Measurements from ENCODE around the gene ANKRD24.
"Not testable (repeated sequence)": the region's sequence is repeated elsewhere in the genome, so short reads cannot be mapped to it uniquely, and the experiment has no call there.

The ANKRD24 gene

DNA sequence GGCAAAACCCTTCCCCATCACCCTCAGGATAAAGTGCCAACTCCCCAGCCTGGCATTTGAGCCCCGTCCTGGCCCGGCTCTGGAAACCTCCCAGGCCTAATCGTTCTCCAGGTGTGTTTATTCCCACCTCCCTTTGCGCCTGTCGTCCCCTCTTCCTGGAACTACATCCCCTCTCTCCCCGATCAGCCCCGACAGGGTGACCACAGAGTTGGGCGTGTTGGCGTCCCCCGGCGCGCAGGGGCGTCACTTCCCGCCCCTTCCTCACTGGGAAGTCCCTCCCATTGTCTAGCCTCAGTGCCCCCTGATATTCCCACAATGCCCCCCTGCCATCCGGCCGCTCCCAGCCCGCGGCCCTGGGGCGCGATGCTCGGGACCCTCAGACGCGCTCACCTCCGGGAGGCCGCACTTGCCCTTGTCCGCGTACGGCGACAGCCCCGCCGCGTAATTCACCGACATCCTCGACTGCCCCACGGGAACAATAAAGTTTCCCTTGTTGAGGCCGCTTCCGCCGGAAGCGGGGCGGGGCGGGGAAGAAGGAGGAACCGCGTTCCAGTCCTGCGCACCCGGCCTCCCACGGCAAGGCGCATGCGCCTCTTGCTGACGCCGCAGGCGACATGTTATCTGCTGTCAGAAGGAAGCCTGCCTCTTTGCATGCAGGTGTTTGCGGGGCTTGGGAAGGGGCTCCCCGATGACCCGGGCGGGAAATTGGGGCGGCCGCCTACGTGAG, at the start of gene ANKRD24, which contains the start of gene SIRT6:
Gene ANKRD24, plus strand, starts transcription at position 606 of the 727 bp plus-strand sequence. CDS start 3,737 bp downstream, outside the sequence.
Gene SIRT6, minus strand, starts transcription at position 480 of the 727 bp plus-strand sequence. Its CDS starts 24 bp downstream, at position 456.
- peak; percentile 95 for DNase-seq (ENCODE audit: low spot score)

DNA sequence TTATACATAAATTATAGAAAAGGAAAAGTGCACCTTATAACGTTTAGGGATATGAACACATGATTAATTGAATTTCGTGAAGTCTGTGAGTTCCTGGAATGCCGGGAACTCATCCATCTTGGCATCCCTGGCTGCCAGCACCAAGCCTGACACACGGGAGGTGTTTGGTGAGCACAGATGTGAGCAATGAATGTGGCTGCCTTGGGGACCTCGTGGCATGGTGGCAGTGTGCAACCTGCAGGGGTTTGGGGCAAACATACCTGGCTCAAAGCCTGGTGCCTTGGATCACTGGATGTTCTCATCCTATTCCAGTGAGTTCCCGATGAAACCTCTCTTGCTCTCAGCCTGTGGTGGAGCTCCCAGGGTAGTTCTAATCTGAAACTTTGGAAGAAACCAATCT, 48.1 kb upstream of the ANKRD24 start:
- no peak for DNase-seq (ENCODE audit: low spot score)

DNA sequence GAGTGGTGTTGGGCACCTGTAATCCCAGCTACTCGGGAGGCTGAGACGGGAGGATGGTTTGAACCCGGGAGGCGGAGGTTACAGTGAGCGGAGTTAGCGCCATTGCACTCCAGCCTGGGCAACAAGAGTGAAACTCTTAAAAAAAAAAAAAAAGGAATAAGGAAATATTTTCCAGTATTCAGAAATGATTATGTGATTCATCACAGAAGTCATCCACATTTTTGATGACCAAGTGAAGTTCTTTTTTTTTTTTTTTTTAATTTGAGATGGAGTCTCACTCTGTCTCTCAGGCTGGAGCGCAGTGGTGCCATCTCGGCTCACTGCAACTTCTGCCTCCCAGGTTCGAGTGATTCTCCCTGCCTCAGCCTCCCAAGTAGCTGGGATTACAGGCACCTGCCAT, 47.1 kb upstream of the ANKRD24 start:
- not testable (repeated sequence) for DNase-seq (ENCODE audit: low spot score)

DNA sequence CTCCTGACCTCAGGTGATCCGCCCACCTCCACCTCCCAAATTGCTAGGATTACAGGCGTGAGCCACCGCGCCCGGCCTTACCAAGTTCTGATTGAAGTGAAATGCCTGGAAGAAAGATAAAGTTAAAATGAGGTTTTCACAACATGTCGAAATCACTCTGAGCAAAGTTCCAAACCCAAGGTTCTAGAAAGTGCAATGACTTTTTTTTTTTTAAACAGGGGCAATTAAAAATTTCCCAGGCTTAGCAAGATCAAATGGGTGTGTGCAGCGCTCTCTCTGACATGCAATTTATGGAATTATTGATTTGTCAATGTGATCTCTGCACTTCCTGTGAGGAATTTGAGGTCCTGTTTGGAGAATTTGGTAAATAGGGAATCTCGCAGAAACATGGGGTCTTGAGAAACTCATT, 45.8 kb upstream of the ANKRD24 start:
- no peak for DNase-seq (ENCODE audit: low spot score)

DNA sequence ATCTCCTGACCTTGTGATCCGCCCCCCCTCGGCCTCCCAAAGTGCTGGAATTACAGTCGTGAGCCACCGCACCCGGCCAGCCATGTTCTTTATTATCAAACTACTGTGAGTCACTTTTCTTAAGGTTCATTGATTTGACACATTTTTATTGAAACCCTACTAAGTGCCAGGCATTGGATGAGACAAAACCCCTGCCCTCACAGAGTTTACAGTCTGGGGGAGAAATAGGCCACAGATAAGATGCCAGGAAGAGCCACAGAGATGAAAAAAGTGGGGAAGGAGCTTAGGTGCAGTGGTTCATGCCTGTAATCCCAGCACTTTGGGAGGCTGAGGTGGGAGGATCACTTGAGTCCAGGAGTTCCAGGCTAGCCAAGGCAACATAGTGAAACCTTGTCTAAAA, 44.0 kb upstream of the ANKRD24 start:
- no peak for DNase-seq (ENCODE audit: low spot score)

DNA sequence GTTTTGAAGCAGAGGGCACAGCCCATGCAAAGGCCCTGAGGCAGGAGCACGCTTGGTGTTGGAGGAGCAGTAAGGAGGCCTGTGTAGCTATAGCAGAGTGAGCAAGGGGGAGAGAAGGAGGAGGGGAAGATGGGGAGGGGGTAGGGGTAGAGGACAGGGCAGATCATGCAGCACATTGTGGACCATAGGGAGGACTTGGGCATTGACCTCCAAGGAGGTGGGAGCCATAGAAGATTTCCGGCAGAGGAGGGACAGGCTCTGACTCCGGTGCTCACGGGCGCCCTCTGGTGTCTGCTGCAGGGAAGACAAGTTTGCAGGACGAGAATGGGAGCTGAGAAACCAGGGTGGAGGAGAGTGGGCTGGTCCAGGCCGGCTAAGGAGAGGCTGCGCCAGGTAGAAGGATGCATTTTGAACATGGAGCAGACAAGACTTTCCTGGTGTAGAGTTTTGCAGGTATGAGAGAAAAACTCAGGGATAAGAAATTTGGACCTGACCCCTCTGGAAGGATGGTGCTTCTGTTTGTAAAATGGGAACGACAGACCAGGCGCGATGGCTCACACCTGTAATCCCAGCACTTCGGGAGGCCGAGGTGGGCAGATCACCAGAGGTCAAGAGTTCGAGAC, 42.8 kb upstream of the ANKRD24 start:
- peak; percentile 62 for DNase-seq (ENCODE audit: low spot score)

DNA sequence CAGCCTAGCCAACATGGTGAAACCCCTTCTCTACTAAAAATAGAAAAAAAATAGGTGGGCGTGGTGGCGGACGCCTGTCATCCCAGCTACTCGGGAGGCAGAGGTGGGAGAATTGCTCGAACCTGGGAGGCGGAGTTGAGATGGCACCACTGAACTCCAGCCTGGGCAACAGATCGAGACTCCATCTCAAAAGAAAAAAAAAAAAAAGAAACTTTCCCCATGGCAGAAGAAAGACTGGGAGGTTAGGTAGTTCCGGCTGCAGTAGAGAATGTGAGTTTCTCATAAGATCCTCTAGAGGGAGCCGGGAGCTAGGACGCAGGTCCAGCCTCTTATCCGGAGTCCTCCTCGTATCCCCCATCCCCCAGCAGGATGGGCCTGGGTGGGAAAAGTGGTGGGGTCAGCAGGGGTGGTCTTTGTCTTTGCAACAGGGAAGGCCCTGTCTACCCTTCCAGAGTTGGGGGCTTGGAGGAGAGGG, 42.2 kb upstream of the ANKRD24 start:
- DNase-seq (ENCODE audit: low spot score) = peak; percentile 75

DNA sequence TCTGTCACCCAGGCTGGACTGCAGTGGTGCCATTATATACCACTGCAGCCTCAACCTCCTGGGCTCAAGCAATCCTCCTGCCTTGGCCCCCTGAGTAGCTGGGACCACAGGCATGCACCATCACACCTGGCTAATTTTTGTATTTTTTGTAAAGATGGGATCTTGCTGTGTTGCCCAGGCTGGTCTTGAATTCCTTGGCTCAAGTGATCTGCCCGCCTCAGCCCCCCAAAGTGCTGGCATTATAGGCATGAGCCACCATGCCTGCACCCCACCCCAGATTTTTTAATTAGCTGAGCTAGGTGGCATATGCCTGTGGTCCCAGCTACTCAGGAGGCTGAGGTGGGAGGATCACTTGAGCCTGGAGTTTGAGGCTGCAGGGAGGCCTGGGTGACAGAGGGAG, 39.6 kb upstream of the ANKRD24 start:
- DNase-seq (ENCODE audit: low spot score) = not testable (repeated sequence)

DNA sequence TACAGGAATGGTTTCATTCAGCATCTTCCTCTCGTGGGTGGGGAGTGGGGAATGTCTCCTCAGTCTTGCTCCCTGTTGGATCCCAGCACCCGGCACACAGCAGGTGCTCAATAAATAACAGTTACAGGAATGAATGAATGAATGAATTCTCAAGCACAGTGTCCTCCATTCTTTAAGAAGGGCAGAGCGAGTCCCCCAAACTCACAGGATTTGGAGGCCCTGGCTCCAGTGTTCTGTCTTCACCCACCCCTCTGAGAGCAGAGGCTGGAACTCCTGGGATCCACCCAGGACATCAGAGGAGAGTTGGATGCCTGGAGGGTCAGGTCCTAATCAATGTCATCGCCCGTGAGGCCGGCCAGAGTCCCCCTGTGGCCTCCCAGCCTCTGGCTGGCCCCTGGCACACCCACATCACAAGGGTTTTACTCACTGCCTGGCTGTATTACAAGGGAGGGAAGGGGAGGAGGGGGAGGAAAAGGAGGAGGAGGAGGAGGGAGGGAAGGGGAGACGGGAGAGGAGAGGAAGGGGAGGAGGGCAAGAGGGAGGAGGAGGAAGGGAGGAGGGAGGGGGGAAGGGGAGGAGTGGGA, 37.7 kb upstream of the ANKRD24 start:
- DNase-seq (ENCODE audit: low spot score) = peak; percentile 45

DNA sequence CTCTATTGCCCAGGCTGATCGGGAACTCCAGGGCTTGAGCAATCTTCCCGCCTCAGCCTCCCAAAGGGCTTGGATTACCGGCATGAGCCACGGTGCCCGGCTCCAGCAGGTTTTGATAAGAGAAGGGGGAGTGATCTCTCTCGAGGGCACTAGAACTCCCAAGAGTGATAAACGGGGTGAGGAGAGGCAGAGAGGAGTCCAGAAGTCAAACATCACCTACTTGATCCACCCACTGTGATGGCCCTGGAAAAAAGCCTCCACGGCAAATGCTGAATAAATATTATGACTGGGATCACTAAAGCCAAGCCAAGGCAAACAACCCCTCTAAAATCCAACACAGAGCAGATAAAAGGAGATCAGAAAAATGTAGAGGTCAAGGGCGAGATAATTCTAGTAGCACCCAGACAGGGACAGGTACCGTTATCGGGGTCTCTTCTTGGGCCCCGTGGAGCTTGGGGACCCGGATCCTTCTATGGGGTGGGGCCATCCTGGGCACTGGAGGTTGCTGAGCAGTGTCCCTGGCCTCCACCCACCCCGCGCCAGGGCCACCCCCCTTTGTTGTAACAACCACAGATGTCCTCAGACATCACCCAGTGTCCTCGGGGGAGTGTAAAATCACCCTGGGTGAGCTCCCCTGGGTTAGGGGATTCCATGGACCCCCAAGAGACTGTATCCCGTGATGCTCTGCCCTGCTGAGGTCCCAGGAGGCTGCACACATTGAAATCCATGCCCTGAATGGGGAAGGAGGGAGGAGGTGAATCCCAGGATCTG, 32.8 kb upstream of the ANKRD24 start:
- DNase-seq (ENCODE audit: low spot score) = no peak

DNA sequence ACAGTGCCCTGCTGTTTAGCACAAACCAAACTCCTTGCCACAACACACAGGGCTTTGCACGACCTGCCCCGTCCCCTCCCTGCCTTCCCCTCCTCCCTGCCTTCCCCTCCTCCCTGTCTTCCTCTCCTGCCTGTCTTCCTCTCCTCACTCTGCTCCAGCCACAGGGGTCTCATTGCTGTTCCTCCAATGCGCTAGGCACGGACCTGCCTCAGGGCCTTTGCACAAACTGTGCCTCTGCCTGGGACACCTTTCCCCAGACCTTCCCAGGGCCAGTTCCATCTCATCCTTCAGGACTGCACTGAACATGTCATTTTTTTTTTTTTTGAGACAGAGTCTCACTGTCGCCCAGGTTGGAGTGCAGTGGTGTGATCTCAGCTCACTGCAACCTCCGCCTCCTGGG, 30.9 kb upstream of the ANKRD24 start:
- DNase-seq (ENCODE audit: low spot score) = no peak

DNA sequence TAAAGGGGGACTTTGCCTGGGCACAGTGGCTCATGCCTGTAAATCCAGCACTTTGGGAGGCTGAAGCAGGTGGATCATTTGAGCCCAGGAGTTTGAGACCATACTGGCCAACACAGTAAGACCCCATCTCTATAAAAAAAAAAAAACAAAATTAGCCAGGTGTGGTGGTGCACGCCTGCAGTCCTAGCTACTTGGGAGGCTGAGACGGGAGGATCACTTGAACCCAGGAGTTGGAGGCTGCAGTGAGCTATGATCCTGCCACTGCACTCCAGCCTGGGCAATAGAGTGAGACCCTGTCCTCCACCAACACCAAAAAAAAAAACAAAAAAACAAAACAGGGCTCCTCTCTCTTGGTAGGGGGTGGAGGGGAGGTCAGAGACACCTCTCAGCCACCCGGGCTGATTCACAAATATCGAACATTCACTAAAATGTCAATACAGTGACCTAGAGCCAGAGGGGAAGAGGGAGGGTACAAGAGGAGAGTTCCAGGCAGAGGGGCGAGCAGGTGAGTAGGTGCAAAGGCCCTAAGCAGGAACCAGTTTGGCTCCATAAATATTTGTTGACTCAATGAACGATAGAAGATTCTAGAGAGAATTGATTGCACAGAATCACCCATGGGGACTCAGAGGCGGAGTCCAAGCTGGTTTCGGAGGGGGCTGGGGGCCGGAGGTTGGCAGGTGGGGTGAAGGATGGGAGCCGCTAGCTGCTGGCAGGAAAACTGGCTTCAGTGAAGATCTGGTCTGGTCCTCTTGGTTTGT, 30.1 kb upstream of the ANKRD24 start:
- DNase-seq (ENCODE audit: low spot score) = no peak

DNA sequence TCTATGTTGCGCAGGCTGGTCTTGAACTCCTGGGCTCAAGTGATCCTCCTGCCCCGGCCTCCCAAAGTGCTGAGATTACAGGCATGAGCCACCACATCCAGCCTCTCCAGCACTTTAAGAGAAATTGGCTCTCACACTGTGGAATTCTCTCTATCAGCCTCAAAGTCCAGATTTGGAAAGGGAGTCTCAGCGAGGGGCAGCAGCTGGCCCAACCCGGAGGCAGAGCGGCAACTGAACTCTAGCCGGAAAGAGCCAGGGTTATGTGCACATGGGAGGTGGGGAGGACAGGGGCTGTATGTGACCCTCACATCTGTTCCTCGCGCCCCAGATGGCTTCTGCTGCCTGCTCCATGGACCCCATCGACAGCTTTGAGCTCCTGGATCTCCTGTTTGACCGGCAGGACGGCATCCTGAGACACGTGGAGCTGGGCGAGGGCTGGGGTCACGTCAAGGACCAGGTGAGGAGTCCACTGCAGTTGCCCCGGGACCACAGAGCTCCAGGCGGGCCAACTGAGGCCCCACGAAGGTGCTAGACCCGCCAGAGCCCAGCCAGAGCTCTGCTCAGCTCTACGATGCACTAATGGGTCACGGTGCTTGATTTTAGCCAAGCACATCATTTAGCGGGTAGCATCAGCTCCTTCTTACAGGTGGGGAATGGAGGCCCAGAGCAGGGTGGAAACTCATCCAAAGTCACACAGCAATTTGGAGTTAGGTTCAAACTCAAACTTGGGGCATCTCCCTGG, 27.7 kb upstream of the ANKRD24 start:
- DNase-seq (ENCODE audit: low spot score) = no peak

DNA sequence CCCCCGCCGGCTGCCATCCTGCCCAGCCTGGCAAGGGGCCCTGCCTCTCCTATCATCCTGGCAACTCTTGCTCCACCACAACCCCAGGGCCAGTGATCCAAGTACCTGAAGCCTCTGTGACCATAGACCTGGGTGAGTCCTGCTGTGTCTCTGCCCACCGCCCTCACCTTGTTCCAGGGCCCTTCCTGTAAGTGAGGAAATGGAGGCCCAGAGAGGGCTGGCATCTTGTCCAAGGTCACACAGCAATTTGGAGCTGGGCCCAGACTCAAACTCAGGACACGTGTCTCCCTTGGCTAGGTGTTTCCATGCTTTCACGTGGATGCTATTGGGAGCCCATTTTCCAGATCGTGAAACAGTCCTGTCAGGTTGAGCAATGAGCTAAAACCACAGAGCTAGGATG, 25.3 kb upstream of the ANKRD24 start:
- no peak for DNase-seq (ENCODE audit: low spot score)

DNA sequence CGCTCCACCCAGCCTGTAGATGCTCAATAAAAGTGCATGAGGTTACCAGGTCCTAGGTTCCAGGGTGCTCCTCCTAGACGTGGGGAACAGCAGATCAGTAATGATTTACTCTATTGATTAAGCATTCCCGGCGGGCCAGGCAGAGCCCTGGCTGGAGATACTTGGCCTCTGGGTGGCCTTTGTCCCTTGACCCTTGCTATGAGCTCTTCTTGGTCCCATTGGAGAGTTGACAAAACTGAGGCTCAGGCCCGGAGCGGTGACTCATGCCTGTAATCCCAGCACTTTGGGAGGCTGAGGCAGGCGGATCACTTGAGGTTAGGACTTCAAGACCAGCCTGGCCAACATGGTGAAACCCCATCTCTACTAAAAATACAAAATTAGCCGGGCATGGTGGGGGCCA, 24.5 kb upstream of the ANKRD24 start:
- not testable (repeated sequence) for DNase-seq (ENCODE audit: low spot score)

DNA sequence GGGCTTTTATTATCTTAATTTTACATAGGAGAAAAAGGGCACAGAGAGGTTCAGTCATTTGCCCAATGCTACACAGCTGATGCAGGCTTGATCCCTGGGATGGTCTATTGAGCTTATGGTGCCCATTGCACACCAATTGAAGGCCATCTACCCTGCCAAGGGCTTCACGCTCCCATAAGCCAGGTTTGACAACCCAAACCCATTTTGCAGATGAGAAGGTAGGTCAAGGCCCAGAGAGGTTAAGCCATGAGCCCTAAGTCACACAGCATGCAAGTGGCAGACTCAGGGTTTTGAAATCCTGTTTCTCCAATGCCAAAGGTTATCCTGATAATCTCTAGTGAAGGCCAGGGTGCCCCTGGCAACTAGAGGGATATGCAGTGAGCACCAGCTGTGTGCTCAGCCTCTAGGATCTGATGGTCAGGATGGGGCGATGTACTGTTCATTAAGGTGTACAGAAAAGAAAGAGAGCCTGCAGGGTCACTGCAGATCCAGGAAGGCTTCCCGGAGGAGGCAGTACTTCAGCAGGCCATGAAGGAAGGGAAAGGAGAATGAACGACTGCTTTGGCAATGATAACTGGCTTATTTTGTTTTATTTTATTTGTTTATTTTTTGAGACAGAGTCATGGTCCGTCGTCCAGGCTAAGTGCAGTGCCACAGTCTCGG, 20.9 kb upstream of the ANKRD24 start:
- DNase-seq (ENCODE audit: low spot score) = no peak

DNA sequence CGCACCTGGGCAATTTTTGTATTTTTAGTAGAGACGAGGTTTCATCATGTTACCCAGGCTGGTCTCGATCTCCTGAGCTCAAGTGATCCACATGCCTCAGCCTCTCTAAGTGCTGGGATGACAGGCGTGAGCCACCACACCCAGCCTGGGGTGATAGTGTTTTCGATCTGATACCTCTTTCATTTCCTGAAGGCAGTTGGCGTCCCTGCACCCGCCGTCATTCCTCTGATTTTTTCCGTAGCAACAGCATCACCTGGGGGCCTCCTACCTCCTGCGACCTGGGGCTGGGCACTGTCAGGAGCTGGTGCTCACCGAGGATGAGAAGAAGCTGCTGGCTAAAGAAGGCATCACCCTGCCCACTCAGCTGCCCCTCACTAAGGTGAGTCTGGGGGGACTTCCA, 18.2 kb upstream of the ANKRD24 start:
- DNase-seq (ENCODE audit: low spot score) = no peak

DNA sequence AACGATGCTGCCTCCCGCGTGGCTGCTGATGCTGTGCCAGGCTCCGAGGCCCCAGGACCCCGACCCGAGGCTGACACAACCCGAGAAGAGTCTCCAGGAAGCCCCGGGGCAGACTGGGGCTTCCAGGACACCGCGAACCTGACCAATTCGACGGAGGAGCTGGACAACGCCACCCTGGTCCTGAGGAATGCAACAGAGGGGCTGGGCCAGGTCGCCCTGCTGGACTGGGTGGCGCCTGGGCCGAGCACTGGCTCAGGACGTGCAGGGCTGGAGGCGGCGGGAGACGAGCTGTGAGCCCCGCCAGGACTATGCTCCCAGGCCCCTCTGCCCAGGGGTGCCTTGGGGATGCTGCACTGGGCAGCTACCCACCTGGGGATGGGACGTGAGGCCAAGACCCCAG, 10.8 kb upstream of the ANKRD24 start:
- no peak for DNase-seq (ENCODE audit: low spot score)

DNA sequence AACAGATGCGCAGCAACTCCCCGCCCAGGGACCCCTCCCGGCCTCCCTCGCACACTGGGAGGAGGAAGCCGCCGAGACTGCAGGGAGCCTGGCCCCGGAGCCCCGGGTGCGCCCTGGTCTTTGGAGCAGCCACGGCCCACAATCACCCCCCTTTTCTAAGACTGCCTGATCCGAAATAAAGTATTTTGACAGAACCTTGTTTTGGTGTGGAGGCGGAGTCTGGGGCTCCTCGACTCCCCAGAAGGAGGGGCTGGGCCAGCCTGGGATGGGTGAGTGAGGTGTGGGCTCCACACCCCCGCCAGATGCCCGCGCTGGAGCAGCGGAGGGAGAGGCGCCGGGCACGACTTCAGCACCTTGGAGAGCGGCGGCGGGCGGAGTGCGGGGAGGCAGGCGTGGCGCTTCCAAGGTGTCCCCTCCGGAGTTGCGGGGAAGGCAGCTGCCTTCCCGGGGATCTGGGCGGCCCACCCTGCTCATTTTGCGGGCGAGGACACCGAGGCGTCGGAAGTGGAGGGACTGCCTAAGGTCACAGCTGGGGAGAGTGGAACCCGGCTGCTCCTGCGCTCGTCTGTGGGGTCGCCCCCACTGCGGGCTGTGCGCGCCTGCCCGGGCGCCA, 9.5 kb upstream of the ANKRD24 start:
- peak; percentile 46 for DNase-seq (ENCODE audit: low spot score)

Data from LoVo (cell line).